ENCODE measurements around the gene ETV3. TPM values are rescaled to one million over a fixed set of nuclear protein-coding genes. Genes with fewer than 3 reads are reported as not detected.

The ETV3 gene
- total RNA-seq, 1 experiment from 2014 or later = 36.3 TPM

DNA sequence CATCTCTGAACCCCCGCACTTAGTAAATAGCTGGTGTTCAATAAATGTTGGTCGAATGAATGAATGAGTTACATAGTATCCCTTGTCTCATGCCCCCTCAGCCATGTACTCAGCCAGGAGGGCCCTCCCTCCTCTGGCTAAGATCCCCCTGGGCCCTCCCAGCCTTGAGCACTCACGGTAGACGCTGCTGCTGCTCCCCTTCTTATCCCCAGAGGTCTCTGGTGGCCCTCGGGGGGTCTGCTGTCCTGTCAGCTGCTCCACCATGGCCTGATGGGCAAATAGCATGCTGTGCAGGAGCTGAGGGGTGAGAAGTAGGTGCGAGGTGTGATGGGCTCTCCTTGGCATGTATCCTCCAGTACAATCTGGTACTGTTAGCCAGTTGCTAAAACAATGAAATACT lies 40.5 kb downstream of the ETV3 start:
- no peaks in the 10 kb centered on the region for H3K23me2 ChIP-seq (ENCODE audit: insufficient read length, low read depth, low read length, poor library complexity, severe bottlenecking)
- no peak overlapping the region for H3K4me2 ChIP-seq (ENCODE audit: insufficient read depth, insufficient read length, low read length)
- no peaks in the 10 kb centered on the region for H3K9me3 Mint-ChIP-seq
- no peak overlapping the region for H2BK20ac ChIP-seq (ENCODE audit: low read depth, low read length, poor library complexity, severe bottlenecking)
- no peak overlapping the region for H3K23ac ChIP-seq (ENCODE audit: insufficient read length, low read depth, low read length)
- peak overlapping the region in 1 of 3 experiments; percentile 69; a peak in 1 of 7 replicates for H3K27ac Mint-ChIP-seq
- H3K27ac ChIP-seq (ENCODE audit: insufficient read length, low read depth, low read length) = no peak overlapping the region
- H4K91ac ChIP-seq (ENCODE audit: insufficient read length, low read depth, low read length) = no peak overlapping the region
- H4K5ac ChIP-seq (ENCODE audit: insufficient read length, low read depth, low read length) = no peak overlapping the region
- peaks cover 5% of the 10 kb centered on the region; the same call in 1 of the 2 replicates for H3K27me3 Mint-ChIP-seq (ENCODE audit: low read depth)
- H3K4me3 Mint-ChIP-seq = no peak overlapping the region
- H3K4ac ChIP-seq (ENCODE audit: low read depth, low read length) = no peak overlapping the region
- no peaks in the 10 kb centered on the region for H3K79me2 ChIP-seq (ENCODE audit: insufficient read depth, low read length)
- H4K20me1 ChIP-seq (ENCODE audit: control insufficient read depth, insufficient read depth, insufficient read length) = no peaks in the 10 kb centered on the region
- H3K9me3 ChIP-seq (ENCODE audit: control insufficient read depth, low read depth, low read length) = no peaks in the 10 kb centered on the region
- no peak overlapping the region for H3T11ph ChIP-seq (ENCODE audit: low read length)
- no peaks in the 10 kb centered on the region for H3K4me1 ChIP-seq (ENCODE audit: insufficient read depth, low read length)
- no peak overlapping the region for H2BK12ac ChIP-seq (ENCODE audit: insufficient read length, low read depth, low read length)
- H3K9ac ChIP-seq (ENCODE audit: extremely low read depth, insufficient read length, low read length) = no peak overlapping the region
- H2AK5ac ChIP-seq (ENCODE audit: insufficient read length, low read length) = no peak overlapping the region
- no peaks in the 10 kb centered on the region for H3K79me1 ChIP-seq (ENCODE audit: insufficient read depth, low read depth, low read length, poor library complexity, severe bottlenecking)
- peaks cover 16 to 26% of the 10 kb centered on the region in 2 experiments for H3K4me1 Mint-ChIP-seq
- no peak overlapping the region for H3K56ac ChIP-seq (ENCODE audit: insufficient read length, low read depth, low read length)
- no peak overlapping the region for H2BK15ac ChIP-seq (ENCODE audit: low read depth, low read length)
- H3K36me3 Mint-ChIP-seq (ENCODE audit: insufficient read depth in 1 of 3, low read depth in 3 of 3) = no peaks in the 10 kb centered on the region; a peak in 1 of 7 replicates
- WGBS (ENCODE audit: extremely low coverage, insufficient read length, low lambda C conversion rate) = no CpG with 5 or more reads among the region's 6 CpGs
- H4K8ac ChIP-seq (replicated peaks; ENCODE audit: insufficient read length, low read depth, low read length) = no peak overlapping the region
- H3K27me3 ChIP-seq (ENCODE audit: insufficient read depth, low read length) = no peaks in the 10 kb centered on the region
- no peak overlapping the region; the same call in 1 of the 2 replicates for H3K14ac ChIP-seq (ENCODE audit: insufficient read depth, low read length)
- no peak overlapping the region for H2AFZ ChIP-seq (ENCODE audit: low read length)
- no peak overlapping the region for H2BK120ac ChIP-seq (ENCODE audit: low read depth, low read length, poor library complexity, severe bottlenecking)
- H3K18ac ChIP-seq (ENCODE audit: insufficient read length, low read depth, low read length) = no peak overlapping the region
- H2BK5ac ChIP-seq (ENCODE audit: insufficient read length, low read length) = no peak overlapping the region
- DNase-seq = no peak
- no peak for TF ChIP-seq CTCF (conservative IDR thresholded peaks at IDR 0.05)
